Coronary artery (tissue), 2 donors: ENCODE results near the gene PRMT7.

Experiments used
- DNase-seq: peaks from one replicate; pipeline ENCODE4 v3.0.0-alpha.2; 2017; ENCODE audit warnings: low spot score
- H3K27ac ChIP-seq, 2 donors: fragments of 200-600 bp; sonication (generic); one replicate each; pipeline ENCODE4 v1.5.1; 2016 to 2019
- H3K4me3 ChIP-seq: fragments of 200-600 bp; sonication (generic); 2 replicates; pipeline ENCODE4 v1.5.1; 2016; ENCODE audit warnings: mild to moderate bottlenecking, moderate library complexity
- TF ChIP-seq, protein P1 (sequence below): fragments of 200-600 bp; sonication (generic); IDR thresholded peaks from one replicate; pipeline ENCODE4 v1.5.1; 2019; ENCODE audit warnings: antibody characterized with exemption

The PRMT7 gene

DNA sequence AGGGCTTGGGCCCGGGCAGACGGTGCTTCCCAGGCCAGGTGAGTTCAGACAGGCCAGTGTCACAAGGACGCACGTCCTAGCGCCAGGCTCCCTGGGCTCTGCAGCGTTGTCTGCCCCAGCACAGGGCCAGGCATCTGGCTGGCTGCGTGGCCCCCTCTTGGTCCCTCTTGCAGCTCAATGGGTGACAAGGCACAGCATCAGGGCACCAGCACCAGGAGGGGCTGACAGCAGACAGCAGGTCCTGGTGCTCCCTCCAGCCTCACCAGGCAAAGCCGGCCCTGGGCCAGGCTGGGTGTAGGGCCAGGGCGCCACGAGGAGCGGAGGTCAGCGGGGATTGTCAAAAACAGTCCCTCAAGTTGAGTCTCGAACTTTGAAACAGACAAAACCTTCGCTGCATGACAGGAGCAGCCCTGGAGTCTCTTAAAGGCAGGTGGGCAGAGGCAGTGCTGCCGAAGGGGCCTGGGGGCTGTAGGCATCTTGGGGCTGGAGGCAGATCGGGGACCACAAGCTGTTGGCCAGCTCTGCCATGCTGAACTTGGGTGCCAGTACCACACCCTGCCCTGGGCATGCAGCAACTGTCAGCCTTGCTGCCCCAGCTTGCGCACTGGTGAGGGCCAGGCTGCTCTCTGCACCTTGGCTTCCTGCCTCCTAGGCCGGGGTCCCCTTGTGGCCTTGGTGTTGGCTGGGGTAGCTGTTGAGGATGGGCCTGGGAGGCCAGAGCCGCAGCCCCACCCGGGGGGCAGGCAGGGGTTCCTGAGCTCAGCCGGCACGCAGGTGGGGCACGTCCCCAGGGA lies 48.8 kb downstream of the PRMT7 start:
- no peak for DNase-seq
- Histone ChIP-seq H3K4me3 (no peak overlapping the region), H3K27ac (no peak overlapping the region)
- TF ChIP-seq, protein P1, sequence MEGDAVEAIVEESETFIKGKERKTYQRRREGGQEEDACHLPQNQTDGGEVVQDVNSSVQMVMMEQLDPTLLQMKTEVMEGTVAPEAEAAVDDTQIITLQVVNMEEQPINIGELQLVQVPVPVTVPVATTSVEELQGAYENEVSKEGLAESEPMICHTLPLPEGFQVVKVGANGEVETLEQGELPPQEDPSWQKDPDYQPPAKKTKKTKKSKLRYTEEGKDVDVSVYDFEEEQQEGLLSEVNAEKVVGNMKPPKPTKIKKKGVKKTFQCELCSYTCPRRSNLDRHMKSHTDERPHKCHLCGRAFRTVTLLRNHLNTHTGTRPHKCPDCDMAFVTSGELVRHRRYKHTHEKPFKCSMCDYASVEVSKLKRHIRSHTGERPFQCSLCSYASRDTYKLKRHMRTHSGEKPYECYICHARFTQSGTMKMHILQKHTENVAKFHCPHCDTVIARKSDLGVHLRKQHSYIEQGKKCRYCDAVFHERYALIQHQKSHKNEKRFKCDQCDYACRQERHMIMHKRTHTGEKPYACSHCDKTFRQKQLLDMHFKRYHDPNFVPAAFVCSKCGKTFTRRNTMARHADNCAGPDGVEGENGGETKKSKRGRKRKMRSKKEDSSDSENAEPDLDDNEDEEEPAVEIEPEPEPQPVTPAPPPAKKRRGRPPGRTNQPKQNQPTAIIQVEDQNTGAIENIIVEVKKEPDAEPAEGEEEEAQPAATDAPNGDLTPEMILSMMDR = no peak

DNA sequence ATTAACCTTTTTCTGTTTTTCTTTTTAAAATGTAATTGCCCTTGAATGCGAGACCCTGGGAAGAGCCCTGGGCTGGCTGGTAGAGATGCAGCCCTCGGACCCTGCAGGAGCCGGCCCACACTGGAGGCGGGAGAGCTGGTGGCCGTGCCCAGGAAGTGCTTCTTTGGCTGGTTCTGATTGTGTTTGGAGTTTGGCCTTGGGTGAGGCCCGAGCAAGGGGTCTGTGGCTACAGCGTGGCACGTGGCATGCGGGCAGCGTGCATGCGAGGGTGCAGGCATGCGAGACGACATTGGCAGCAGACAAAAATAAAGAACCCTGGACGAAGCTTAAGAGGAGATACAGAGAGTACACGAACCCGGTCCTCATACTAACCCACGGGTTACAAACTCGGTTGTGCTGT lies 49.7 kb downstream of the PRMT7 start:
- no peak for DNase-seq
- TF ChIP-seq, protein P1 = no peak
- Histone ChIP-seq H3K4me3 (no peak overlapping the region), H3K27ac (no peak overlapping the region)

DNA sequence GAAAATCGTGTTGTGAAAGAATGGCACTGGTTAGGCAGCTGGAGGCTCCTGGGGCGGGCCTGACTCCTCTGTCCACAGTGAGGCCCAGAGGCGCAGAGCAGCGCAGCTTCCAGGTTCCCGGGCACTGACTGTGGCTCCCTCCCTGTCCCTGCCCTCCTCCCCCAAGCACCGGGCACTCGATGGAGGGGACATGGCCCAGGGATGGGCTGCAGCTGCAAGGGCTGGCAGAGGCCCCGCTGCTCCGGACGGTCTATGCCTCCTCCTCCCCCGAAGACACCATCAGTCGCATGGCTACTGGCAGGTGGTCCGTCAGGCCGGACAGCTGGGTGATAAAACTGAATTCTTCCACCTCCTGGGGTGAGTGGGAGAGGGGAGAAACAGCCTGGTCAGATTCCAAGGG lies 50.1 kb downstream of the PRMT7 start:
- no peak overlapping the region for H3K27ac ChIP-seq
- H3K4me3 ChIP-seq = no peak overlapping the region
- no peak for DNase-seq
- TF ChIP-seq, protein P1 = no peak

DNA sequence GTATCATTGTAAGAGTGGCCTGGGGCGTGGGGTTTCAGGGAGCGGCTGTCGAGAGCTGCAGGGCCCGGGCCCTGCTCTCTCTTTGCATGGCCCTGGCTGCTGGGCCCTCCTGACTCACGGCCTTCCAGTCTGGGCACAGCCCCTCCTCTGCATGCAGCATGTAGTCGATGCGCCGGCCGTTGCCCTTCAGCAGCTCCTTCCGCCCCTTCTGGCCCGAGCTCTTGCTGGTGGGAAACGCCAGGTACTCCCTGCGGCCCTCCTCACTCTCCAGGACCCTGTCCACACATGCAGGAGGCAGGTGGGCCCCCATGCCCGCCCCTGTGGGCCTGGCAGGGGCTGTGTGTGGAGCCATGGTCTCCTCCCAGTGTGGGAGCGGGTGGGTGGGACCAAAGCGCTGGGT lies 50.7 kb downstream of the PRMT7 start:
- no peak overlapping the region for H3K27ac ChIP-seq
- no peak for DNase-seq
- H3K4me3 ChIP-seq = no peak overlapping the region
- TF ChIP-seq, protein P1 = no peak

DNA sequence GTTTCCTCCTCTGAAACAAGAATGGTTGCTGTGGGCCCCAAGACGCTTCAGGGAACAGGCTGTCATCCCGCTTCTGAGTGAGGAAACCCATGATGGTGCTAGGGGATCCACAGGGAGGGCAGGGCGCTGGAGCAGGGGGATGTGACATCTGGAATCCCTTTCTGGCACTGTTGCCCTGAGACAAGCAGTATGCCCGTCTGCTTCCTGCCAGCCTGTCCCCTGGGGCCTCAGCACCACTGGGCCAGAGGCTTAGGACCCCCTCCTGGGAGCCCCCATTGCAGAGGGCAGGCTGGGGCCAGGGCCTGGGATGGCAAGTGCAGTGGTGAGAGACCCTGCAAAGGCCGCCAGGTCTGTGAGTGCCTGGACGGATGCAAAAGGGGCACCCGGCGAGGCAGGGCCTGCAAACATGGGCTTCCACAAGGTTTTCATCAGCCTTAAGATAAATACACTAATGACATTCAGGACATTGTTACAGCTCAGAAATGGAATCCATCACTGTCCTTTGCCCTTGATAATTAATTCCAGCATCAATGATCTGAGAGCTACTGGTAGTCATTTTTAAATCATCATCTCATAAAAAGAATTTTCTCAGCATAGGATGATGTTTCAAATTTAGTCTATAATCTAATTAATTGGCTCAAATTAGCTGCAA lies 51.6 kb downstream of the PRMT7 start:
- DNase-seq = no peak
- Histone ChIP-seq H3K4me3 (no peak overlapping the region), H3K27ac (no peak overlapping the region)
- TF ChIP-seq, protein P1 = no peak

DNA sequence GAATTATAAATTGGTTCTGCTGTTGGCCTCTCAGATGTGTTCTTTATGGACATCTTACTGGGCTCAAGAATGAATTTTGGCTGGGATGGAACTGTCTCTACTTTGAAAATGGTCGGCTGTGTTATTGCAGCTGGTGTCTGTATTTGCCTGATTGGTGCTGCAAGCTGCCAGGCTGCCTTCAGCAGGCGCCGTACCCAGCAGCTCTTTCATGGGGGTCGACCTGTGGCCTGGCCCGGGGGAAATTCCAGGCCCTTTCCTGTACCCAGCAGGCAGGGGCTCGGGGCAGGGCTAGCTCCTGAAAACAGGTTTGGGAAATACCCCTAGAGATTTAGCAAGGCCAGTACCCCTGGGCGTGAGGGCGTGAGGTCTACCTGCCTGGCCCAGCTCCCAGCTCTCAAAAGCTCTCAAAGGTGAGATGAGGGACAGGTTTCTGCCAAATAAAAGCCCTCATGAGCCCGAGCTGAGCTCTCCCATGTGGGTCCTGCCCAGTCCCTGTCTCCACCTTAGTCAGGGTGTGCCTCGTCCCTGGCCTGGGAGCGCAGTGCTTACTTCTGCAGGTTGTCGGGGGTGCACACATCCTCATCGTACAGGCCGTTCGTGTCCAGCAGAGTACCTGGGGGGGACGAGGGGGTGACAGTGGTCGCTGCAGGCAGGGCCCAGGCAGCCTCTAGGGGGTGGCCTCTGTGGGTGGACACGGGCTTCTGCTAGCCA lies 52.3 kb downstream of the PRMT7 start:
- TF ChIP-seq, protein P1 = no peak
- DNase-seq = no peak
- no peak overlapping the region for H3K27ac ChIP-seq

More for the DNA sequence above, 52.3 kb downstream of the PRMT7 start:
- H3K4me3 ChIP-seq = no peak overlapping the region
